Measurements from ENCODE around the gene FOSB.
A peak's percentile ranks its signal among the peaks of the same experiment; 100 is the strongest.
"Not testable (repeated sequence)": the region's sequence is repeated elsewhere in the genome, so short reads cannot be mapped to it uniquely, and the experiment has no call there.

FOSB gene

GRCh38 chr19:45506989-45507871, 39.4 kb downstream of the FOSB start, which contains the start of gene VASP:
Gene VASP (plus strand): TSS chr19:45507479. CDS start chr19:45507772, 293 bp downstream.
- peak; percentile 54 for DNase-seq

- no peak for DNase-seq
Measured at GRCh38 chr19:45507872-45508416, 40.1 kb downstream of the FOSB start.

DNA sequence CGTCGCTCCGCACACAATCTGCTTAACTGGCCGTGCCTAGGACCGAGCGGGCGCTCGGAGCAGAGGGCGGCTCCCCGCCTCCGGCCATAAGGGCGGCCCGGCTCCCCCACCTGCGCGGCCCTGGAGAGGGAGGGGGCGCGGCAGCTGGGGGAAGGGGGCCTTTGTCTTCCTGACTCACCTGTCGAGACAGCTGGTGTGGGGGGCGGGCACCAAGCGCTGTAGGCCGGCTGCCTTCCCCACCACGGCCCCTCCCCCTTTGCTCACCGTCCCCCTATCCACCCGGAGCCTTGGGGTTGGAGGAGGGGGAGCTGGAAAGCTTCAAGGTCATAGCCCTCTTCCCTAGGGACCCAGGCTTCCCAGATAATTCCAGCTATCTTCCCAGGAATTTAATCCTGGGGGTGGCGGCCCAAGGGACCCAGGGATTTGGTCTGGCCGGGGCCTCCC, 40.6 kb downstream of the FOSB start:
- no peak for DNase-seq

DNA sequence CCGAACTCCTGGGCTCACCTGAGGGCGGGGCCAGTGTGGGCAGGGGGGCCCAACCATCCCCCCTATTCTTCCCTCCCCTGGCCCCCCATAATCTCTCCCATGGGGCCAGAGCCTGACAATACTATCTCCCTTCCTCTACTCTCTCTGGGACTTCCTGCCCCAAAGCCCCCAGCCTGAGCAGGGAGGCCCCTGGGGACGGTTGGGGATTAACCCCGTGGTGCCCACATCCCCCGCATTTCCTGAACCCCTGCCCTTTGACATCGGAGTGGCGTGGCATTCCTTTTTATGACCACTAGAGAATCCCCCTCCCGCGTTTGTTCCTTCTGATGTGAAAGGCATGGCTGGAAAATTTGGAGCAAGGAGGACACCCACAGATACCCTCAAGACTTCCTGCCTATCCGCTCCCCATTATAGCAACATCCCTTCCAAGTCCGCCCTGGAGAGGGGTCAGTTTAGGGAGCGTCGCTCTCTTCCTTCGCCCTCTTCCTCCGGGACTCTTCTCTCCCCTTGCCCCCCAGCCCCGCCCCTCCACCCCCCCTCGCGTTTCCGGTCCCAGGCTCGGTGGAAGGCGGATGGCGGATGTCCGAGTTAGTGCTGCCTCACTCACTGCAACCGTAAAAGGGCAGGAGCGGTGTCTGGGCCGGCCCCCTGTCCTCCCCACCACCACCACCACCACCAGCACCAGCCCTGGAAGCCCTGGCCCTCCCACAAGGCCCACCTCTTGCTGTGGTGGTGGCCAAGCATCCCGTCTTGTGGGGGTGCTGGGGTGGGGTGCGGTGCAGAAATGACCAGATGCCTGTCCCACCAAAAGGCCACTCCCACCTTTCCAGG, 41.3 kb downstream of the FOSB start:
- DNase-seq, result no peak

DNA sequence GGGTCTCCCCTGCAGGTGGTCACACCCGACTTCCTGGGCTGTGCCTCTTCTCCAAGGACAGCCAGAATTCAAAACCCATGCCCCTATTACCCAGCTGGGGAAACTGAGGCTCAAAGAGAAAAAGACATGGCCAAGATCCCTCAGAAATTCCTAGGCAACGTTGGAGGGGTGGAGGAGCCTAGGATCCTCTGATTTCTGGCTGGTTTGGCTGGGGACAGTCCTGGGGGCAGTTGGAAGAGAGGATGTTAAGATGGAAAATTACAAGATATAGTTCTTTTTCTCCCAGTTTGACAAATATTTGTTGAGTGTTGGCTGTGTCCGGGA, 41.9 kb downstream of the FOSB start:
- no peak for DNase-seq

DNA sequence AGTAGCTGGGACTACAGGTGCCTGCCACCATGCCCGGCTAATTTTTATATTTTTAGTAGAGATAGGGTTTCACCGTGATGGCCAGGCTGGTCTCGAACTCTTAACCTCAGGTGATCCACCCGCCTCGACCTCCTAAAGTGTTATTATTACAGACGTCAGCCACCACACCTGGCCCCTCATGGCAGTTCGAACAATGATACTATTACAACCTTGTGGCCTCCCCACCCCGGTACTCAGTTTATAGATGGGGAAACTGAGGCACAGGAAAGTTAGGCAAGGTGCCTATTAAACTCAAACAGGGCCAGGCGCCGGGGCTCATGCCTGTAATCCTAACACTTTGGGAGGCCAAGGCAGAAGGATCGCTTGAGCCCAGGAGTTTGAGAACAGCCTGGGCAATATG, 42.6 kb downstream of the FOSB start:
- not testable (repeated sequence) for DNase-seq

DNA sequence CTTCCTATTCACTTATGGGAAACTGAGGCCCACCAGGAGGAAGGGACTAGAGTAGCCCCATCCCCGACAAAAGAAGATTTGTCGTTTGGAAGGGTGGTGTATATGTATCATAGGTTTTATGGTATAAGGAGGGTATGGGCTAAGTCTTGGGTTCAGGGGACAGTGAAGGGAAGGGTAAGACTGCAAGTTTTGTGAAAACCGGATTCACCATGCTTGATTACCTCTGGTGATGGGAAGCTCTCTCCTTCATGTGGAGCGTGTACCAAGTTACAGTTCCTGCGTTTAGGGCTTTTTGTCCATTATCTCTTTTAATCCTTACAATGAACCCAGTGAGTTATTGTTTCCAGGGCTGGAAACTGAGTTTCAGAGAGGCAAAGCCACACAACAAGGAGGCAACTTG, 43.3 kb downstream of the FOSB start:
- DNase-seq, result no peak

GRCh38 chr19:45512881-45513483, 45.2 kb downstream of the FOSB start:
- DNase-seq, result no peak

DNA sequence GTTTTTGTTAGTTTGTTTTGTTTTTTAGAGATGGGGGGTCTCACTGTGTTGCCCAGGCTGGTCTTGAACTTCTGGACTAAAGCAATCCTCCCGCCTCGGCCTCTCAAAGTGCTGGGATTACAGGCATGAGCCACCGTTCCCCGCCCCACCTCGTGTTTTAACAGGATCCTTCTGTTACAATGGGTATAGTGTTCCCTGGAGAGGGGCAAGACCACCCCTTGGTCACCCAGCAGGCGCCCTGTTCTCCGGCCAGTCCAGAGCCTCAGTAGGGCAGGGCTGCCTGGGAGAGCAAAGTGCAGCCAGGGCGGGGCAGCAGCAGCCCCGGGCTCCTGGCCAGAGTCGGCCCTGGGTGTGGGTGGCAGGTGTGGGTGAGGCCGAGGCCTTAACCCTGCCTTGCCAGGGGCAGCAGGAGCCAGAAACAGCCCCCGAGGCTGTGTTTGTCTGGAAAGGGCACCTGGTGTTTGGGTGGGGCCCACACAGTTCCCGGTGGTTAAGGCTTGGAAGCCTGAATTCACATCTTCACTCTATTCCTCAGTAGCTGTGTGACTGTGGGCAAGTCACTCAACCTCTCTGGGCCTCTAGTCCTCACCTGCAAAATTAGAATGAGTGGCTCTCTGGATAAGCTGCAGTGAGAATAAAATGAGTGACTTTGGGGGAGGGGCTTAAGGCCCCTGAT, 46.7 kb downstream of the FOSB start:
- DNase-seq, result no peak

DNA sequence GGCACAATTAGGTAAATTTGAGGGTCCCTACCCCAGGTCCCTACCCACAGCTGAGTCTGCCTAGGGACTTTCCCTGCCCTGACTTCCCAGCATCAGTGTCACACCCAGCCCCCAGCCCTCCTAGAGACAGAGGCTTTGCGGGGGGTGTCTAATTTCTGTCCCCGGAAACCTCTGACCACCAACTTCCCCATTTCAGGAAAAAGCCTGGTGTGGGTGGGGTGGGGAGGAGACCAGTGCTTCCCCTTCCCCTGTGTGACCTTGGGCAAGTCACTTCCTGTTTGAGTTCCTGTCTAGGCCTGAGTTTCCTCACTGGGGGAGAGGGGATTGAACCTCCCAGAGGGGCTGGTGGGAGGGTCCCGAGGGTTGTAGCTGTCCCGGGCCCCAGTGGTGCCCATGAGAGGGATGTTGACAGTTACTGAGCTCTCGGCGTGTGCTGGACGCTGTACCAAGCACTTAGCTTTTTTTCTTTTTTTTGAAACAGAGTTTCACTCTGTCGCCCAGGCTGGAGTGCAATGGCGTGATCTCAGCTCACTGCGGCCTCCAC, 47.4 kb downstream of the FOSB start:
- no peak for DNase-seq

- no peak for DNase-seq
Measured at GRCh38 chr19:45515807-45516401, 48.1 kb downstream of the FOSB start.

GRCh38 chr19:45517238-45517637, 49.4 kb downstream of the FOSB start:
- no peak for DNase-seq

DNA sequence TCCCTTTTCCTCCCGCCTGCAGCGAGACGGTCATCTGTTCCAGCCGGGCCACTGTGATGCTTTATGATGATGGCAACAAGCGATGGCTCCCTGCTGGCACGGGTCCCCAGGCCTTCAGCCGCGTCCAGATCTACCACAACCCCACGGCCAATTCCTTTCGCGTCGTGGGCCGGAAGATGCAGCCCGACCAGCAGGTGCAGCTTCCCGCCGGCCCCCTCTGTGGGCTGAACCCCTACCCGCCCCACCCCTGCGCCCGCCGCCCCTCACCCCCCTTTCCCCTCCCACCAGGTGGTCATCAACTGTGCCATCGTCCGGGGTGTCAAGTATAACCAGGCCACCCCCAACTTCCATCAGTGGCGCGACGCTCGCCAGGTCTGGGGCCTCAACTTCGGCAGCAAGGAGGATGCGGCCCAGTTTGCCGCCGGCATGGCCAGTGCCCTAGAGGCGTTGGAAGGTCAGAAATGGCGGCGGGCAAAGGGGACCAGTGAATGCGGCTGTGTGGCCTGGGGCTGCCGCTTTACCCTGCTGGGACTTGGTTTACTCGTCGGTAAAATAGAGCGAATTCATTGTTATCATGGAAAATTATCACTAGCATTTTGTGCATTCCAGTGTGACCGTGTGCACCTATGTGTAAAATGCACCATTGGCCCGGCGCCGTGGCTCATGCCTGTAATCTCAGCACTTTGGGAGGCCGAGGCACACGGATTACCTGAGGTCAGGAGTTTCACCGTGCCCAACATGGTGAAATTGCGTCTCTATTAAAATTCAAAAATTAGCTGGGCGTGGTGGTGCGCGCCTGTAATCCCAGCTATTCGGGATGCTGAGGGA, 50.1 kb downstream of the FOSB start:
- no peak for DNase-seq

GRCh38 chr19:45518469-45518826, 50.7 kb downstream of the FOSB start:
- DNase-seq, result no peak

GRCh38 chr19:45522010-45522941, 54.5 kb downstream of the FOSB start:
- DNase-seq, result no peak

DNA sequence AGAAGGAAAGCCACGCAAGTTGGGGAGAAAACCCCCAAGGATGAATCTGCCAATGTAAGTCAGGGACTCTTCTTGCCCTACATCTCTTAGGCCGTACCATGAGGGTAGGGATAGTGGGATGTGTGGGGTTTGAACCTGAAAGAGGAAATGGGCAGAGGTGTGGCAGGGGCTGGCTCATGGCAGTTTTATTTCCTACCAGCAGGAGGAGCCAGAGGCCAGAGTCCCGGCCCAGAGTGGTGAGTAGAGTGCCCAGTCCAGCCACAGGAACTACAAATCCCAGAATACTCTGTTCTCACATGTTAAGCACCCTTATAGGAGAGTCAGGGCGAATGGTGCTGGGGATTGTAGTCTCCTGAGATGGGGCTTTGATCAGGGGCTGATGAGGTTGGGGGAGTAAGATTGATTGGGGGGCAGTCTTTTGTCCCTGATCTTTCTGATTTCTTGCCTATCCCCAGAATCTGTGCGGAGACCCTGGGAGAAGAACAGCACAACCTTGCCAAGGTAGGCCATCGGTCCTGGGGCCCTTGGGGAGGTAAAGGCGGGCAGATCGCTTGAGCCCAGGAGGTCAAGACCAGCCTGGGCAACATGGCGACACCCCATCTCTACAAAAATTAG, 56.0 kb downstream of the FOSB start:
- DNase-seq, result peak; percentile 84

DNA sequence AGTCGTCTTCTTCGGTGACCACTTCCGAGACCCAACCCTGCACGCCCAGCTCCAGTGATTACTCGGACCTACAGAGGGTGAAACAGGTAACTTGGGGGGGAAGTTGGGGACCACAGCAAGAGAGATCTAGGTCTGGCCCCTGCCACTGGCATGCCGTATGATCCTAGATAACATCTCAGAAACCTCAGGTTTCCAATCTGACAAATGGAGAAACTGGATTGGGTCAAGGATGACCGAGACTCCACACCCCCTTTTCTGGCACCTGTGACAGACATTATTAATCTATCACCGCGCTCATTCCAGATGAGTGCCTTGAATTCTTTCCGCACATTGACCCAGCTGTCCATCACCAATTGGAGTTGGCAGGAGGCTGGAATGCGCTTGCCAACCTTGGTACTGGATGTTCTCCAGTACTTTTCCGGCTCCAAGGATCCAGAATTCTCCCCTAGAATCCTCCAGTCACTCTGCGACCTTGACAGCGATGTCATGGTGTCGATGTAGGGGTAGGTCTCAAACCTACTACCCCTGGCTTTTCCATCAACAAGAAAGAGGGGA, 56.9 kb downstream of the FOSB start:
- no peak for DNase-seq

Measured in DMS 273 treated with DMSO at 0.1 percent for 48 hours (cell line).